RPMI7951 (cell line): ENCODE measurements around the gene GMCL1. TPM values are rescaled to one million over a fixed set of nuclear protein-coding genes. Genes with fewer than 3 reads are reported as not detected.
"Not testable (repeated sequence)": the region's sequence is repeated elsewhere in the genome, so short reads cannot be mapped to it uniquely, and the experiment has no call there.

Experiments used
- DNase-seq: peaks from one replicate; pipeline ENCODE4 v3.0.0-alpha.2; 2012; ENCODE audit warnings: low read depth
- total RNA-seq: library from RNA; depleted of rRNA; stranded (reverse); fragments of >200 nt; shearing (Covaris generic); gene quantifications from 2 replicates; pipeline ENCODE4 v1.2.3, GENCODE V29; 2014

The GMCL1 gene
- total RNA-seq, 1 experiment from 2014 or later, result 11.3 TPM

DNA sequence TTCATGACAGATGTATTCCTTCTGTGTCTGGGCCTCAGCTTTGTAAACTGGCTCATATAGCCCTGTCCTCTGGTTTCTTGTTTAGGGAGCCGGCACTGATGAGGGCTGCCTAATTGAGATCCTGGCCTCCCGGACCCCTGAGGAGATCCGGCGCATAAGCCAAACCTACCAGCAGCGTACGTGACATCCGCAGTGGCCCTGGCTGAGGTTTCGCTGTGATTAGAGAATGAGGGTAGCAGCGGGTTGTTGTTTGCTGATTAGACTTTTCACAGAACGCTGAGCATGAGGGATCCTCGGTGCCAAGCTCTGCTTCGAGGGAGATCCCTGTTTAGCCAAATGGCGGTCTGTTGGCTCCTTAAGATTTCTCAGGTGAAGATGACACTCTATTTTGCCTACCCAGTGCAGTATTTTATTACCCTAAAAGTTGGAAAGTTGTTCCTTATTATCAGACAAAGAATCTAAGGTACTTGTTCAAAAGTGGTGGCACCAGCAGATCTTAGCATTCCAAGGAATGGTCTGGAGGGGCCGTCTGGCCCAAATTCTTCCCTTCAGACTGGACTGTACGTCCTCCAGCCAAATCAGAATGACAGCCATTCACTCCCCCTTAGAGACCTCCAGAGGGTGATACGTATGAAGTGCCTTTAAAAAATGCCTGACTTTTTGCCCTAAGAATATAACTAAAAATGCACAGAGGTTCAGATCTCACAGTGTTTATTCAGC, 21.5 kb upstream of the GMCL1 start:
- DNase-seq, result no peak

GRCh38 chr2:69810550-69810949, 18.9 kb upstream of the GMCL1 start:
- no peak for DNase-seq

- DNase-seq, result no peak
Observed at GRCh38 chr2:69811018-69811417, 18.4 kb upstream of the GMCL1 start.

DNA sequence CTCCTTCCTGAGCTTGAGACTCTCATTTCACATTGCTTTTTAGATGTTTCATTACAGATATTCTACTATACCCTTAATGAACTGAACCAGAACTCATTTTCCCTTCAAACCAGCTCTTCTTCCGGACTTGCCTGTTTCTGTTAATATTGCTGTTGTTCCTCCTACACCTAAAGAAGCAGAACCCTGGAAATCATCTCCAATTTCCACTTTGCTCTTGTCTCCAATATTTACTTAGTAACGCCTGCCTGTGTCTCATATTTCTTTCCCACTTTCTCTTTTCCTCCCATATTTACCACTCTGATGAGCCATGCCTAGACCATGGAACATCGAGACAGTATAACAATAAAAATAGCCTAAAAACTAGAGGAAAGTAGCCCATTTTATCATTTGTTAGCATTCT, 17.9 kb upstream of the GMCL1 start:
- DNase-seq, result no peak

DNA sequence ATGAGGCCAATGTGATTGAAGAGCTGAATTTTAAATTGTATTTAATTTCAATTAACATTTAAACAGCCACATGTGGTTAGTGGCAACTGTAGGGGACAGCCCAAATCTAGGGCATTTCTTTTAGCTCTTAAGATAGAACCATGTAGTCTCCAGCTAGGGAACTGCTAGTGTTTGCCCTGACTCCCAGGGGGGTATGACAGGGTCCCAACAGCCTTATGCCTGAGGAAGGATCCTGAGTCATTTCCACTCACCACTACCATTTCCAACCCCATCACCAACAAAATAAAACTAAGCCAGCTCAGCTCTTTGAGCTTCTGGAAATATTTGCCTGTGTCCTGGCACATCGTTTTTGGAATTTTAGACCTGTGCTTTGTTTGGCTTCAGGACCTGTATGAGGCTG, 13.7 kb upstream of the GMCL1 start:
- no peak for DNase-seq

DNA sequence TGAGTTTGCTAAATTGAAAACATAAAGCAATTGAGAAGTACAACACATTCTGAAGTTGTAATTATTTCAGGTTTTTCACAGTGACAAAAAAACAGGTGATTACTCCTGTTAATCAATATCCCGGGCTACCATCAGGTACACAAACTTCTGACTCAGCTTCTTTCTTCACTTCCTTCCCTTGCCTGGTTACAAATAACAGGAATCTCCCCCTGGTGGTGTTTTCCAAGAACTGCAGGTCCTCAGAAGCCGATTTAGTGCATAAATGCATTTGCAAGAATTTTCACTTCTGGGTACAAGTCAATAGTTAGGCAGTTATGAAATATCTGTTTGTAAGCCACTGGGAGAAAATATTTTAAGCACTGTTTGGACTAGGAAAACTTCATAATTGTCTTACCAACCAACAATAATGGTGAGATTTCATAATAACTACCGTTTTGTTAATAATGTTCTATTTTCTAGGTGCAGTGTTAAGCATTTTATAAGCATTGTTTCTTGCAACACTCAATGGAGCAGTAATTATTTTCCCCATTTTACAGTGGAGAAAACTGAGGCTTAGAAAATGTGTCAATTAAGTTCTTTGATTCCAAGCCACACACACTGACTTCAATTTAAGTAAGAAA, 12.4 kb upstream of the GMCL1 start:
- DNase-seq, result peak; percentile 81

DNA sequence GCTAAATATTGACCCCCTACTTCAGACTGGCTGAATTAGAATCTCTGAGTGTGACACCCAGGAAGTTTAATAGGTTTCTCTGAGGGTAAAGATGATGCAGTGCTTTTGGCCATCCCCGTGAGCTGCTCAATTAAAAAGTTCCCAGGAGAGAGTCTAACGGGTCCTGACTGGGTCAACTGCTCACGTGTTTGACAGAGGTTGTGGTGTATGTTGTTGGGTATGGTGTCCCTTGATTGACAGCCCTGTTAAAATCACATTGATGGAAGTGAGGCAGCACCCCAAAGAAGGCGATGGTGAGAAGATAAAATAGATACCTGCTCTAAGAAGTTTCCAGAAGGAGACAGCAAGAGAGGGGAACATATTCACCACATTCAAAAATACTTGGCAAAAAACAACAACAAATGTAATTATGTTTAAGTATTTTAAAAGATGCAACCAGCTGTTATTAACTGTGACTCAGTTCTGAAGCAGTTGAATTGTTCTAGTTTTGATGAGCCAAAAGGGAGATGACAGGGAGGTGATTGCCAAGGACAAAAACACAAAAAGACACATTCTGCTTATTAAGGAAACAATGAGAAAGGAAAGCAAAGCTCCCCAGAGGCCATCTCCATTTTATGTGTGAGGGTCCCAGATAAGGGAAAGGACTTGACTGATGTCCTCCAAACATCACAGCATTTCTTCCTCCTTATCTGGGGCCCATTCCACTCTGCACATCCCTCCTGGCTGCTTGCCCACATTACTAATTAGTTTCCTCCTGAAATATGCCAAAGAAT, 11.5 kb upstream of the GMCL1 start:
- DNase-seq, result no peak

- peak; percentile 3 for DNase-seq
Observed at GRCh38 chr2:69827796-69828540, 1.5 kb upstream of the GMCL1 start.

DNA sequence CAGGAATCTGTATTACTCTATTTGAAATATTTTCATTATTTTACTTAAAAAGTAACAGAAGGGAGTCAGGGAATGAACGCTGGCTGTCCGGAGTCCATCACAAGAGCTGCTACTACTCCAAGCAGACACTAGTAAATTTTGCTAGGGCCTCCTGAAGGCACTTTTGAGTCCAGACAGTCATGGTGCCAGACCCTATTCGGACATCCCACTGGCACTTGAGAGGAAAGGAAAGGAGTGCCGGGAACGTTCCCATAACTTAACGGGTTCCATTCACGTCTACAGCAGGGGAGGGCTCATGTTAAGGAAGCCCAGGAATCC, 563 bp upstream of the GMCL1 start:
- DNase-seq, result no peak

DNA sequence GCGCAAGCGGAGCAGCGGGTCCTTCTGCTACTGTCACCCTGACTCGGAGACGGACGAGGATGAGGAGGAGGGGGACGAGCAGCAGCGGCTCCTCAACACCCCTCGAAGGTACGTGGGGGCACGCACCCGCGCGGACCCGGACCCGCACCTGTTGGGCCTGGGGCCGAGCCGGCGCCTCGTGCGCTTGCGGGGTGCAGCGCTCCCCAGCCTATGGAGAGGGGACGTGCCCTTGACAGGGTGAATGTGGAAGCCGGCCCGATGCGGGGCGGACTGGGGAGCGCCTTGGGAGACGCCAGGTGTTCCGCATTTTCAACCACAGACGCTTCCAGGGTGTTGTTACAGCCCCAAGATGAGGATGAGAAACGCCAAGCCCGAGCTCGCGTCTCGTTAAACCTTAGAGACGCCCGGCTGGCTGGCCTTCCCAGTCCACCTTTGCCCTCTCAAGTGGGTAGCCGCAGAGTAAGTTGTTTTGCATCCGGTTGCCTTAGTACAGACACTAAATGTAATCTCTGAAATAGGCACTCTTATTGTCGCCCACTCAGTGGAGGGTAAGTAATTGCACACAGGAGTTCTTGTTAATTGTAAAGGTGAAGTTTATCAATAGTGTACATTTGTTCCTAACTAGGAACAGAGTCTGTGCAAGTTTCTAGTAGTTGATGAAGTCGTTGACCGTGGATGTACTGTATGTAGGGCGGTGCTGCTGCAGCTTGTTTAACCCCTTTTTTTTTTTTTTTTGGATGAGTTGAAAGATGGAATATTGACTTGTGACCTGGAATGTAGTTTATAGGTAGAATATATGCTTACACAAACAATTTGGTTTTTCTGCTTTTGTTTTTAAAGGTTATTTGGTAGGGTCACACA, 815 bp downstream of the GMCL1 start:
- peak; percentile 51 for DNase-seq

- not testable (repeated sequence) for DNase-seq
Observed at GRCh38 chr2:69830906-69831241, 1.4 kb downstream of the GMCL1 start.

DNA sequence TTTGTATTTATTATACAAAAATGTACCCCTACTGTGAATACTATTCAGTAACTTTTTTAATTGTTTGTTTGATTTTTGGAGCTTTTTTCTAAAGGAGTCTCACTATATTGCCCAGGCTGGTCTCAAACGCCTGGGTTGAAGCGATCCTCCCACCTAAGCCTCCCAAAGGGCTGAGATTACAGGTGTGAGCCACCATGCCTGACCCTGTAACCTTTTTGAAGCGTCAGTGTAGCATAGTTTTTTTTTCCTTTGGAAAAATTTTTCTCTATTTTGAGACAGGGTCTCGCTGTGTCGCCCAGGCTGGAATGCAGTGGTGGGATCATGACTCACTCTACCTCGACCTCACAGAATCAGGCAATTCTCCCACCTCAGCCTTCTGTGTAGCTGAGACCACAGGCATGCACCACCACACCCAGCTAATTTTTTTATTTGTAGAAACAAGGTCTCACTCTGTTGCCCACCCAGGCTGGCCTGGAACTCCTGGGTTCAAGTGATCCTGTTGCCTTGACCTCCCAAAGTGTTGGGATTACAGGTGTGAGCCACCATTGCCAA, 2.0 kb downstream of the GMCL1 start:
- DNase-seq, result peak; percentile 39

DNA sequence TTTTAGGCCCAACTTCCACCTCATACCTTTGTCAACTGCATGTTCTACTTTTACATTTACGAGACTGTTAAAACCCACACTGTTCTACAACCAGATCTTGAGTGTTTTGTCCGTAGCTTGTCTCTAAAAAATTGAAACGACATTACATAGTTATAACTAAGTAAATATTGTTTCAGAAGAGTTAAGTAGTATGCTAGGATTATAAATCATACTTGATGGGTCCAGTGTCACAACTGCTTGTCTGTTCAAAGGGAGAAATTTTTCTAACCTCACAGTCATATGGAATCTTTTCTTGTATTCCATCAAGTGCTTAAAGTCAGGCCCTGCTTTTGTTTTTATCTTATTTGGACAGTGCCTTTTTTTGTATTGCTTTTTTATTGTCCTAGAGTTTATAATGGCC, 4.3 kb downstream of the GMCL1 start:
- DNase-seq, result no peak

GRCh38 chr2:69835666-69836065, 6.2 kb downstream of the GMCL1 start:
- DNase-seq, result no peak

GRCh38 chr2:69836316-69836715, 6.9 kb downstream of the GMCL1 start:
- DNase-seq, result no peak

GRCh38 chr2:69837533-69837932, 8.1 kb downstream of the GMCL1 start:
- DNase-seq, result no peak

GRCh38 chr2:69843993-69844392, 14.5 kb downstream of the GMCL1 start:
- no peak for DNase-seq

DNA sequence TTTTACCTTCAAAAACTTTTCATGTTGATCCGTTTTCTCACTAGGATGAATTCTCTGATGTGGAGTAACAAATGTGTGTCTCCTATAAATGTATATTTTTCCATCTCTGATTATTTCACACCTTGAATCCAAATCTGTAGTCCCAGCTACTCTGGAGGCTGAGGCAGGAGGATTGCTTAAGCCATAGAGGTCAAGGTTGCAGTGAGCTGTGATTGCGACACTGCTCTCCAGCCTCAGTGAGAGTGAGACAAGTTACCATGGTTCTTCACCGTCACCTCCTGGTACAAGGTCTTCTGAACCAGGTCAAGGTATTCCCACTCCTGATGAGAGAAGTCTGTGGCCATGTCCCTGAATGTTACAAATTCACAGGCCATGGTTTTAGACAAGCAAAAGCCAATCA, 15.1 kb downstream of the GMCL1 start:
- no peak for DNase-seq

- DNase-seq, result no peak
Observed at GRCh38 chr2:69846182-69847067, 17.0 kb downstream of the GMCL1 start.
